GM18951 (cell line): ENCODE measurements around the gene OCA2.

Source experiments
- POLR2A ChIP-seq: IDR thresholded peaks from 4 replicates; pipeline ENCODE4 v1.6.1; 2011; ENCODE audit warnings: mild to moderate bottlenecking; ENCODE audit not compliant: insufficient read length, insufficient read depth; ENCODE audit errors: extremely low read depth
- in situ Hi-C: fragments of 300-500 bp; cut with MboI; formaldehyde crosslinking; loops from one replicate; pipeline ENCODE4 v1.12.0; 2022; ENCODE audit warnings: low sequenced_read_pairs, mixed read lengths, inconsistent platforms; ENCODE audit not compliant: unreplicated experiment

OCA2 gene

DNA sequence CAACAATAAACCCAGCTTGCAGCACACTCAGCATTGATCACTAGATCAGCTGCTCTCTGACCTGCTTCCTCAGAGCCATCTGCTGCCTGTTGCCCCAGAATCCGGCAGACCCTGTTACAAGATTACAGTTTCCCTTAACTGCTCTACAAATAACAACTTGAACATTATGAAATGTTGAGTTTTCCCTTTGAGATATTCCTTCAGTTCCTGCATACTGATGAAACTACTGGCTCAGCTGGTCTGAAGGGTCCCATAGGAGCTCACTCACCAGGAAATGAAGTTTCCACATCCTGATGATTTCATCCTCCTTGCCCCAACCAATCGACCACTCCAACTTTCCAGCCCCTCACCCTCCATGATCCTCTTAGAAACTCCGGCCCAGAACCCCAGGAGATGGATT lies 281.9 kb downstream of the OCA2 start:
- no peak for TF ChIP-seq POLR2A
- in situ Hi-C loops = no loop called here

- in situ Hi-C loops = no loop called here
- TF ChIP-seq POLR2A = no peak
Observed at GRCh38 chr15:27816790-27817189, 282.3 kb downstream of the OCA2 start.

- in situ Hi-C loops = no loop called here
- TF ChIP-seq POLR2A = no peak
Observed at GRCh38 chr15:27815035-27815434, 284.1 kb downstream of the OCA2 start.

DNA sequence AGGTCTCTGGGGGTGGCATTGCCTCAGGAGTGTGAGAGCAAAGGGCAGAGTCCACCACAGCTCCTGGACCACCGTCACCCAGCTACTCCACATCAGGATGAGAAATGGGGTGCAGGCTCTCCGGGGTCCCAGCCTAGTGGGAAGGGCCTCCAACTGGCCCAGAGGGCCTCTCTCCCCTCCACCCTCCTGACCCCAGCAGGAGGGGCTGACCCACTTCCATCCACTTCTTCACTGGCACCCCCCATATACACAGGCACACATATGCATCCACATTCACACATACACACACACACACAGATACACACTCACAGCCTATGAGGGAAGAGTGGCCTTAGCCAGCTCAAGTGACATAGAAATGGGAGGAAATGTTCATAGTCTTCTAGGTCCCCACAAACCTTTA lies 286.0 kb downstream of the OCA2 start:
- in situ Hi-C loops = no loop called here
- TF ChIP-seq POLR2A = no peak

- in situ Hi-C loops = no loop called here
- no peak for TF ChIP-seq POLR2A
Observed at GRCh38 chr15:27808182-27808581, 290.9 kb downstream of the OCA2 start.

GRCh38 chr15:27807335-27807734 lies 291.8 kb downstream of the OCA2 start:
- TF ChIP-seq POLR2A = no peak
- in situ Hi-C loops = no loop called here

GRCh38 chr15:27806396-27806795 lies 292.7 kb downstream of the OCA2 start:
- no peak for TF ChIP-seq POLR2A
- in situ Hi-C loops = no loop called here

DNA sequence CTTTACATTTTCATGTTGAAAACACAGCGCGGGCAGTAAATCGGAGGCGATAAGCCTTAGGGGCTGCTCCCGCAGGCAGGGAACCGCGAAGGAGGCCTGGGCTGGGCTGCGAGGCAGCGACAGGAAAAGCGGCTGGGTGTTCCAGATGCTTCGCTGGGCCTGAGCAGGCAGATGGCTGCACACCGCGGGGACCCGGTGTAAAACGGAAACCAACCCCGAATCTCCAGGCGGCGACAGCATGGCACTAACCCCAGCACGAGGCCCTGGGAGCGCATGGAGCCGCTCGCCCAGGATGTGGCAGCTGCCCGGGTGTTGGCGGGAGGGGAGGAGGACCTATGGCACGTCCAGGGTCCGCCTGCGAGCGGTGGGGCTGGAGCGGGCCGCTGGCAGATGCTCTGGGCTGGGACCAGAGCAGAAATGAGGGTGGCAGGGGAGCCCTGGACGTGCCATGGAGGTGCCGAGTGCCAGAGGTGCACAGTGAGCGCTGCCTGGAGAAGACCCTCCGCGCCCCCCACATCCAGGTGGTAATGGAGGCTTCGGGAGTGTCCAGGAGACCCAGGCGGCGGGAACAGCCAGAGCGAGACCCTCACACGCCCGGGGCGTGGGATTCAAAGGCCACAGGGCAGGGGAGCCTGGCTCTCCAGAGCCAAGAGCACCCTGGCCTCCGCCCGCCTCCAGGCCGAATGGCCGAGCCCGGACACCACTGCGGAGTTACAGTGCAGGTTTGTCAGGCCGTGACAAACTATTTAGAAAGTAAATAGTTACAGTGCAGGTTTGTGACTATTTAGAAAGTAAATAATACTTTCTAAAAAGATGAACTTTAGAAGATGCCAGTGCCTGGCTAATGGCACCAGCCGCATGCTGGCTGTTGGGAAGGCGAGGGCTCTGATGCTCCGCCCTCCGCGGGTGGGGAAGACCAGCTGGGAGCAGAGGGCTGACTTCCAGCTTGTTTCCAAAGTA lies 293.6 kb downstream of the OCA2 start:
- in situ Hi-C loops = no loop called here
- no peak for TF ChIP-seq POLR2A

DNA sequence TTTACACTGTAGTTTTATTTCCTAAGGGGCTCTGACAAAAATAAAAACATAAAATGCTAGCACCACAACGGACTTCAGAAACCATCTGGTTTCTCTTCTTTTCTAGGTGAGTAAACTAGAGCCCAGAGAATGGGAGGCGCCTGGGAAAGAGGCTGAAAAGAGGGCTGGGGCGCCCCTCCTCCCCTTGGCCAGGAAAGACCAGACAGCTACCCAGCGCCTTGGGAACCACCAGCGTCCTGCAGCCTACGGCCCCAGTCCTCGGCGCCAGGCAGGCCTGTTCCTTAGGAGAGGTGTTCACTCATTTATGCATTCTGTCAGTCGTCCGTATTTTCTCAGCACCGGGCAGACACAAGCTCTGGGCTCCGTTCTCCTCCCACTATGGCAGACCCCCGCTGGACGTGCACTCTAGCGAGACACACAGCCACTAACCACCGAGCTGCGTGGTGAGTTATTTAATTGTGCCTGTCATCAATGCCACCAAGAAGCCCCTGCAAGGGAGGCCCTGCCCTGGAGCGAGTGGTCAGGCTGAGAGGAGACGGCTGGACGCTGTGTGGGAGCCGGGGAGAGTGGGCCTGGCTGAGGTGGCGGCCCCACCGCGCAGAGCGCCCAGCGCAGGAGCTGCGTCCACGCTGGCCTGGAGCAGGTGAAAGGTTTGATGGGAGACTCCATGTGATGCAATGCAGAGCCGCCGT lies 294.4 kb downstream of the OCA2 start:
- in situ Hi-C loops = no loop called here
- no peak for TF ChIP-seq POLR2A

DNA sequence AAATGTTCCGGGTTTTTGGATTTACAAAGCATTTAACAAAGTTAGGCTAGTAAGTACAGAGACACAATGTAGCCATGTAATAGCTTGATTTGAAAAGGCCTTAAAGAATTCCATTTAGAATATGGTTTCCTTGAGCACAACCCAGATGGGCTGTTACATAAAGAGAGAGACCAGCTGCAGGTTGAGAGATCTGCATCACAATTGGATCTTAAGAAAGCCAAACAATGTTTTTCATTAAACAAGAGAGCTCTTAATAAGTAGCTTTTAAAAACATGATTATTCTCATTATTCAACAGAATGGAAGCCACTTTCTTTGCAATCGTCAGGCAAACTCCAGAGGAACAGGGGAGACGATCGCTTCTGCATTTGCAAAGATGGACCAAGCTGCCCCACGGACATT lies 300.3 kb downstream of the OCA2 start:
- TF ChIP-seq POLR2A = no peak
- in situ Hi-C loops = no loop called here

DNA sequence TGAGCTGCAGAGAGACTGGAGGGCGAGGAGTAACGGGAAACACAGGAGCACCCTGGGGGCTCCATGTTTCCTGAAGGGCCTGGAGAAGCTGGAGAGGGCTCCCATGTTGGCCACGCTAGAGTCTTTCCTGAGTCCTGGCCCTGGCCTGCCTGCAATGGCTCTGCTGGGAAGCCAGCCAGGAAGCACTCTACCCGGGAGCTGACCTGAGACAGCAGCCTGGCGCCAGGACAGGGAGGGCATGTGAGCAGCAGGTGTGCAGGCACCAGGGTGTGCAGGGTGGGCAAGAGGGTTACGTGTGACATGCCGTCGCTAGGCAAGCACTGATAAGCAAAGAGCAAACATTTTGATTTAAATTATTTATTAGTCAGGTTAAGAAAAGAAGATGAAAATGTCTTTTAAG lies 301.4 kb downstream of the OCA2 start:
- TF ChIP-seq POLR2A = no peak
- in situ Hi-C loops = no loop called here

DNA sequence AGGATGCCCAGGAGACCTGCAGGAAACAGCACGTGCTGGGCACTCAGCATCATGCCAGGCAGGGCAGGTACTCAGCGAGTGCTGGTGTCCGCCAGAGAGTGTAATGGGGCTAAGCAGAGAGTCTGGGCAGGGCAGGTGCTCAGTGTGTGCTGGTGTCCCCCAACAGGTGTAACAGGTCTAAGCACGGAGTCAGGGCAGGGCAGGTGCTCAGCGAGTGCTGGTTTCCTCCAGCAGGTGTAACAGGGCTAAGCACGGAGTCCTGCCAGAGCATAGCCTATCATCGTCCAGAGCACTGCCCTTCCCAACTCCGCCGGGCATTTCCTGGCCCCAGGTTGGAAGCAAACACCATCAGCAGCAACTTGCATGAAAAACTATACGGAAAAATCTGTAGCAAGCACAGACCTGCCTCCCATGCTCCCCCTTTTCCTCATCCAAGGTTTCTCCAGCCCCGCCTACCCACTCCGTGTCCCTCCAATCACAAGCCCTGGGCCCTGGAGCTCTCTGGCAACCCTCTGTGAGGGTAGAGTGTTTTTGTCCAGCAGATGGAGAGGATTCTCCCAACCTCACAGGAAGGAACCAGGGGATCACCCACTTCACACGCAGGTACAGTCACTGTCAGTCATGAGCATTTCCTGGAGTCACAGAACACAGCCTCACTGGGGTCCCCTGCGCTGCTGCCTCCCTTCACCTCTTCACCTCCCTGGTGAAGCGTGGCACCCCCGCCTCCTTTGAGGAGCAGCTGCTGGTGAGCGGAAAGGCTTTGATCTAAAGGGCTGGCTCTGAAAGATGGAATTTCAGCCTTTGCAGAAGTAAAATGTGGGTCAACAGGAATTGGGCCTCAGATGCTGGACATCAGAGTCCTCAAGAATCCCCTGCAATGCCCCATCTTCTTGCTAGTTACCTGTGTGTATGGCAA lies 302.5 kb downstream of the OCA2 start:
- in situ Hi-C loops = no loop called here
- no peak for TF ChIP-seq POLR2A

GRCh38 chr15:27792756-27793264 lies 306.3 kb downstream of the OCA2 start:
- TF ChIP-seq POLR2A = no peak
- in situ Hi-C loops = no loop called here

DNA sequence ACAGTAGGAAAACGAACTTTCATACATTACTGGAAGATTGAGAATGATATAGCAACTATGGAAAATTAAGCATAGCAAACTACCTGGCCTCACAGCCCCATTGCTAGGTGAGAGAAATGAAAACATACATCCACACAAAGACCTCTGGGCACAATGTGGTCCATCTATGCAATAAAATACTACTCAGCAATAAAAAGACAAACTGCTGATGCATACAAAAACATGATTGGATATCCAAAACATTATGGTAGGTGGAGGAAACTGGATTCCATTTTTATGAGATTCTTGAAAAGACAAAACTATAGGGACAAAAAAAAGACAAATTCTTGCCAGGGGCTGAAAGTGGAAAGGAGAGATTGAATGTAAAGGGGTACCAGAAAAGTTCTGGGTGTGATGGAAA lies 308.8 kb downstream of the OCA2 start:
- TF ChIP-seq POLR2A = no peak
- in situ Hi-C loops = no loop called here
